Adipocyte (in vitro differentiated cells): ENCODE measurements around the gene ZNF701.
"Not testable (repeated sequence)": the region's sequence is repeated elsewhere in the genome, so short reads cannot be mapped to it uniquely, and the experiment has no call there.

Experiments used
- DNase-seq: peaks from one replicate; pipeline ENCODE4 v3.0.0-alpha.2; 2015; ENCODE audit warnings: low read depth
- H3K27me3 ChIP-seq: replicated peaks from 2 replicates; pipeline ENCODE4 v1.7.0; 2013; ENCODE audit warnings: mild to moderate bottlenecking, low read length, moderate library complexity; ENCODE audit not compliant: control insufficient read depth, insufficient read depth
- H3K36me3 ChIP-seq: 2 replicates; pipeline ENCODE4 v1.7.0; 2013; ENCODE audit warnings: low read length, mild to moderate bottlenecking, moderate library complexity; ENCODE audit not compliant: control insufficient read depth, insufficient read depth, severe bottlenecking
- H3K4me1 ChIP-seq: 2 replicates; pipeline ENCODE4 v1.7.0; 2013; ENCODE audit warnings: mild to moderate bottlenecking, low read length, moderate library complexity; ENCODE audit not compliant: control insufficient read depth, insufficient read depth
- H3K4me3 ChIP-seq: 2 replicates; pipeline ENCODE4 v1.7.0; 2013; ENCODE audit warnings: mild to moderate bottlenecking, low read length, moderate library complexity
- H3K9ac ChIP-seq: 2 replicates; pipeline ENCODE4 v1.7.0; 2013; ENCODE audit warnings: mild to moderate bottlenecking, low read length, moderate library complexity
- H3K9me3 ChIP-seq: 2 replicates; pipeline ENCODE4 v1.7.0; 2013; ENCODE audit warnings: mild to moderate bottlenecking, low read length, moderate library complexity; ENCODE audit not compliant: control insufficient read depth

ZNF701 gene

DNA sequence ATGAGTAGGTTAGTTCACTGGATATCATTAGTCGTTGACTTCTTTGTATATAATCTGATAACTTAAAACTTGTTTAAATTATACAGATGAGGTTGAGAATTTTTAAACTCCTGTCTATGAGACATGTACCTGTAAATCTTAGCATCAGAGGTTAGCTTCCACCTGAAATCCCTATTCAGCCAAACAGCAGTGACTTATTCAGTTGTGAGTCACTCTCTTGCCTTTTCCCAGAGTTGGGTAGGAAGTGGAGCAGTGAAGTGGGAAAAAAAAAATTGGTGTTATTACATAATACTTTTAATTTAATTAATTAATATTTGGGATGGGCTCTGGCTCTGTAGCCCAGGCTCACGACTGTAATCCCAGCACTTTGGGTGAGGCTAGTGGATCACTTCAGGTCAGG lies 32.9 kb downstream of the ZNF701 start:
- H3K4me3 ChIP-seq, result no peak overlapping the region
- no peak for DNase-seq
- H3K27me3 ChIP-seq, result no peaks in the 10 kb centered on the region
- peaks cover 10% of the 10 kb centered on the region for H3K4me1 ChIP-seq
- no peaks in the 10 kb centered on the region for H3K36me3 ChIP-seq
- H3K9me3 ChIP-seq, result no peaks in the 10 kb centered on the region
- H3K9ac ChIP-seq, result no peak overlapping the region

DNA sequence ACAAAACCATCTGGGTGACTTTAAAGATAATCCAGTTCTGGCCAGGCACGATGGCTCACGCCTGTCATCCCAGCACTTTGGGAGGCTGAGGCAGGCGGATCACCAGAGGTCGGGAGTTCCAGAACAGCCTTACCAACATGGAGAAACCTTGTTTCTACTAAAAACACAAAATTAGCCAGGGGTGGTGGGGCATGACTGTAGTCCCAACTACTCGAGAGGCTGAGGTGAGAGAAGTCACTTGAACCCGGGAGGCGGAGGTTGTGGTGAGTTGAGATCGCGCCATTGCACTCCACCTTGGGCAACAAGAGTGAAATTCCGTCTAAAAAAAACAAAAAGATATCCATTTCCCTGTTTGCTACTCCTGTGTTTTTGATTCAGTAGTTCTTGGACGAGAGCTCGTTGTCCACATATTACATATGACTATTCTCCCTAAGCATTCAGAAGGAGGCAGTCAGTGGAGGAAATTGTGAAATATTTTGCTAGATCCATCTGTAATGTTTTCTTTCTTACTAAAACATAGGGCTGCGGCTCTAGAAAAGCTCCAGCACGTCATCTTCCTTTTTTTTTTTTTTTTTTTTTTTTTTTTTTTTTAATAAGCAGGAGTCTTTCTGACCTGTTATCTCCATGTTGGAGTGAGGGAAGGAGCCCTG lies 33.6 kb downstream of the ZNF701 start:
- no peaks in the 10 kb centered on the region for H3K27me3 ChIP-seq
- no peak overlapping the region for H3K4me3 ChIP-seq
- no peaks in the 10 kb centered on the region for H3K36me3 ChIP-seq
- no peak overlapping the region for H3K9ac ChIP-seq
- peaks cover 10% of the 10 kb centered on the region for H3K4me1 ChIP-seq
- no peaks in the 10 kb centered on the region for H3K9me3 ChIP-seq
- peak; percentile 51 for DNase-seq

DNA sequence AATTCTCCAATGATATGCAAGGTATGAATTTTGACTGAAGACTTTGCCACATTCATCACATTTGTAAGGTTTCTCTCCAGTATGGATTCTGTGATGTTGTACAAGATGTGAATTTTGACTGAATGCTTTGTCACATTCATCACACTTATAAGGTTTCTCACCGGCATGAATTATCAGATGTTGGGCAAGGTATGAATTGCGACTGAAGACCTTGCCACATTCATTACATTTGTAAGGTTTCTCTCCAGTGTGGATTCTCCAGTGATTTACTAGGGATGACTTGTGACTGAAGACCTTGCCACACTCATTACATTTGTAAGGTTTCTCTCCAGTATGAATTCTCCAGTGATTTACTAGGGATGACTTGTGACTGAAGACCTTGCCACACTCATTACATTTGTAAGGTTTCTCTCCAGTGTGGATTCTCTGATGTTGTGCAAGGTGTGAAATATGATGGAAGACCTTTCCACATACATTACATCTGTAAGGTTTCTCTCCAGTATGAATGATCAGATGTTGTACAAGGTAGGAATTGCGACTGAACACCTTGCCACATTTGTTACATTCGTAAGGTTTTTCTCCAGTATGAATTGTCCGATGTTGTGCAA lies 43.3 kb downstream of the ZNF701 start:
- no peaks in the 10 kb centered on the region for H3K27me3 ChIP-seq
- H3K4me1 ChIP-seq, result no peaks in the 10 kb centered on the region
- H3K36me3 ChIP-seq, result peaks cover 59% of the 10 kb centered on the region
- no peak overlapping the region for H3K9ac ChIP-seq
- H3K4me3 ChIP-seq, result peak overlapping the region; percentile 64
- DNase-seq, result no peak
- H3K9me3 ChIP-seq, result peaks cover 58% of the 10 kb centered on the region

- no peak overlapping the region for H3K9ac ChIP-seq
- no peaks in the 10 kb centered on the region for H3K4me1 ChIP-seq
- no peak overlapping the region for H3K4me3 ChIP-seq
- no peak for DNase-seq
- H3K27me3 ChIP-seq, result no peaks in the 10 kb centered on the region
- peaks cover 13% of the 10 kb centered on the region for H3K9me3 ChIP-seq
- peaks cover 47% of the 10 kb centered on the region for H3K36me3 ChIP-seq
These were observed 51.3 kb downstream of the ZNF701 start for GRCh38 chr19:52621376-52621775.

DNA sequence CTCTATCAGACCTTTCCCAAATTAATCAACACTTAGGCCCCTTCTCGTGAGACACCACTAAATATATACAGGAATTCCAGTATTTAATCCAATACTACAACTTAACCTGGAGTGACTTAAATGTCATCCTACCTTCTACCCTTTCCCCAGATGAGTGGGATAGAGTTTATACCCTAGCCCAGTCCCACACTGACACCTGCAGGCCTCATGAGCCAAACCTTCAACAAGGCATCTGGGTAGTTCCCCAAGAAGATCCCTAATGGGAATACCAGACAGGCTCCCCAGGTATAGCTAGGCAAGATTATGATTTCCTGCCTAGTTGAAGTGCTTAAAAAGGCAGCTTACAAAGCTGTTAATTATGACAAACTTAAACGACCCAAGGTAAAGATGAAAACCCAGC lies 52.2 kb downstream of the ZNF701 start:
- Histone ChIP-seq H3K36me3 (peaks cover 41% of the 10 kb centered on the region), H3K4me3 (no peak overlapping the region), H3K4me1 (no peaks in the 10 kb centered on the region), H3K27me3 (no peaks in the 10 kb centered on the region), H3K9me3 (peaks cover 5% of the 10 kb centered on the region), H3K9ac (no peak overlapping the region)
- no peak for DNase-seq

DNA sequence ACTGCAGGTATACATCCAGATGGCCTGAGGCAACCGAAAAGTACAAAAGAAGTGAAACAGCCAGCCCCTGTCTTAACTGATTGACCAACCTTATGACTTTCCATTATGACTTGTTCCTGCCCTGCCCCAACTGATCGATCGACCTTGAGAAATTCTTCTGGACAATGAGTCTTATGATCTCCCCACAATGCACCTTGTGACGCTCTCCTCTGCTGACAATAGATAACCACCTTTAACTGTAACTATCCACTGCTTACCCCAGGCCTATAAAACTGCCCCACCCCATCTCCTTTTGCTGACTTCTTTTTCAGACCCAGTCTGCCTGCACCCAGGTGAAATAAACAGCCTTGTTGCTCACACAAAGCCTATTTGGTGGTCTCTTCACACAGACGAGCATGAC lies 56.8 kb downstream of the ZNF701 start:
- H3K27me3 ChIP-seq, result no peaks in the 10 kb centered on the region
- H3K9ac ChIP-seq, result no peak overlapping the region
- no peak for DNase-seq
- no peaks in the 10 kb centered on the region for H3K4me1 ChIP-seq
- no peaks in the 10 kb centered on the region for H3K9me3 ChIP-seq
- no peak overlapping the region for H3K4me3 ChIP-seq
- H3K36me3 ChIP-seq, result peaks cover 17% of the 10 kb centered on the region

- not testable (repeated sequence) for H3K9me3 ChIP-seq, H3K27me3 ChIP-seq, DNase-seq, H3K4me1 ChIP-seq, H3K9ac ChIP-seq, H3K4me3 ChIP-seq
- peaks cover 13% of the 10 kb centered on the region for H3K36me3 ChIP-seq
These were observed 57.4 kb downstream of the ZNF701 start for GRCh38 chr19:52627441-52627840.

DNA sequence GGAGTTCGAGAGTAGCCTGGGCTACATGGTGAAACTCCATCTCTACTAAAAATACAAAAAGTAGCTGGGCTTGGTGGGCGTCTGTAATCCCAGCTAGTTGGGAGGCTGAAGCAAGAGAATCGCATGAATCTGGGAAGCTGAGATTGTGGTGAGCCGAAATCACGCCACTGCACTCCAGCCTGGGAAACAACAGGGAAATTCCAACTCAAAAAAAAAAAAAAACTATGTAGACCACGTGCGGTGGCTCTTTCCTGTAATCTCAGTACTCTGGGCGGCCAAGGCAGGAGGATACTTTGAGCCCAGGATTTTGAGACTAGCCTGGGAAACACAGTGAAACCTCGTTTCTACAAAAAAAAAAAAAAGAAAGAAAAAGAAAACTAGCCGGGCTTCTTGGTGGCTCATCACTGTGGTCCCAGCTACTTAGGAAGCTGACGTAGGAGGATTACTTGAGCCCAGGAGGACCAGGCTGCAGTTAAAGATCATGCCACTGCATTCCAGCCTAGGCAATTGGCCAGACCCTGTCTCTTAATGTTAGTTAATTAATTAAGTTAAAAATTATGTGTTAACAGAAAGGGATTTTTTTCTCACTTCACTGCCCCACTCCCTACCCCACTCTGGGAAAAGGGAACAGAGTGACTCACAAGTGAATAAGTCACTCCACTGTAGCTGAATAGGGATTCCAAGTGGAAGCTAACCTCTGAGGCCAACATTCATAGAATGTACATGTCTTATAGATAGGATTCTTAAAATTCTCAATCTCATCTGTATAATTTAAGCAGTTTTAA lies 65.9 kb downstream of the ZNF701 start:
- no peak overlapping the region for H3K4me3 ChIP-seq
- peaks cover 17% of the 10 kb centered on the region for H3K36me3 ChIP-seq
- peak; percentile 2 for DNase-seq
- no peaks in the 10 kb centered on the region for H3K9me3 ChIP-seq
- peaks cover 11% of the 10 kb centered on the region for H3K4me1 ChIP-seq
- no peaks in the 10 kb centered on the region for H3K27me3 ChIP-seq
- H3K9ac ChIP-seq, result no peak overlapping the region
